Hepatocyte (in vitro differentiated cells): ENCODE data around the gene VRK1. TPM values are rescaled to one million over a fixed set of nuclear protein-coding genes. Genes with fewer than 3 reads are reported as not detected.

Experiments used
- DNase-seq: peaks from one replicate; pipeline ENCODE4 v3.0.0-alpha.2; 2016; ENCODE audit warnings: low spot score
- H2AFZ ChIP-seq: fragments of 200-600 bp; sonication (generic); 2 replicates; pipeline ENCODE4 v1.6.0; 2016; ENCODE audit warnings: antibody characterized with exemption, mild to moderate bottlenecking
- H3K27ac ChIP-seq: fragments of 200-600 bp; sonication (generic); 2 replicates; pipeline ENCODE4 v1.5.1; 2016; ENCODE audit warnings: mild to moderate bottlenecking
- H3K27me3 ChIP-seq: fragments of 200-600 bp; sonication (generic); 2 replicates; pipeline ENCODE4 v1.6.1; 2016
- H3K36me3 ChIP-seq: fragments of 200-600 bp; sonication (generic); replicated peaks from 2 replicates; pipeline ENCODE4 v1.5.1; 2016; ENCODE audit warnings: low read depth; ENCODE audit not compliant: insufficient read depth
- H3K4me1 ChIP-seq: fragments of 200-600 bp; sonication (generic); 2 replicates; pipeline ENCODE4 v1.5.1; 2016; ENCODE audit warnings: mild to moderate bottlenecking, moderate library complexity; ENCODE audit not compliant: insufficient read depth
- H3K4me2 ChIP-seq: fragments of 200-600 bp; sonication (generic); 2 replicates; pipeline ENCODE4 v1.6.0; 2016
- H3K4me3 ChIP-seq: fragments of 200-600 bp; sonication (generic); 2 replicates; pipeline ENCODE4 v1.5.1; 2016; ENCODE audit warnings: mild to moderate bottlenecking
- H3K79me2 ChIP-seq: fragments of 200-600 bp; sonication (generic); 2 replicates; pipeline ENCODE4 v1.6.0; 2017; ENCODE audit warnings: mild to moderate bottlenecking
- H3K9me2 ChIP-seq: fragments of 200-600 bp; sonication (generic); replicated peaks from 2 replicates; pipeline ENCODE4 v1.6.0; 2017; ENCODE audit warnings: mild to moderate bottlenecking; ENCODE audit not compliant: insufficient read depth
- H3K9me3 ChIP-seq: fragments of 200-600 bp; sonication (generic); 2 replicates; pipeline ENCODE4 v1.5.1; 2016; ENCODE audit warnings: low read depth, mild to moderate bottlenecking
- H4K20me1 ChIP-seq: fragments of 200-600 bp; sonication (generic); 2 replicates; pipeline ENCODE4 v1.6.0; 2016; ENCODE audit warnings: mild to moderate bottlenecking; ENCODE audit not compliant: insufficient read depth, poor library complexity, severe bottlenecking
- EZH2 ChIP-seq: fragments of 200-600 bp; sonication (generic); IDR thresholded peaks from 2 replicates; pipeline ENCODE4 v1.6.1; 2016; ENCODE audit warnings: antibody characterized with exemption, mild to moderate bottlenecking, borderline replicate concordance
- EZH2phosphoT487 ChIP-seq: fragments of 200-600 bp; sonication (generic); IDR thresholded peaks from one replicate; pipeline ENCODE4 v1.6.1; 2018; ENCODE audit warnings: antibody characterized with exemption, mild to moderate bottlenecking, low read depth, moderate library complexity; ENCODE audit not compliant: unreplicated experiment, severe bottlenecking
- WGBS: methylation state at CpG from one replicate; pipeline ENCODE4 v1.1.6; 2016; ENCODE audit warnings: low lambda C conversion rate; ENCODE audit errors: missing lambda C conversion rate; 5-methylcytosine and 5-hydroxymethylcytosine counted together
- polyA plus RNA-seq: library from polyadenylated mRNA; unstranded; fragments of >200 nt; fragmentation: Nextera tagmentation; extraction: Ambion mirVana; gene quantifications from 2 replicates; pipeline ENCODE4 v1.2.1, GENCODE V29; 2016
- total RNA-seq: library from RNA; depleted of rRNA; stranded (reverse); fragments of >200 nt; gene quantifications from 2 replicates; pipeline ENCODE4 v1.2.3, GENCODE V29; 2014
- TF ChIP-seq, protein P1 (sequence below): fragments of 200-600 bp; sonication (generic); IDR thresholded peaks from 2 replicates; pipeline ENCODE4 v1.5.1; 2016; ENCODE audit warnings: antibody characterized with exemption, mild to moderate bottlenecking; ENCODE audit not compliant: poor library complexity

The VRK1 gene
- total and polyA plus RNA-seq, 2 experiments from 2014 or later, result 16.5 to 21.5 TPM

DNA sequence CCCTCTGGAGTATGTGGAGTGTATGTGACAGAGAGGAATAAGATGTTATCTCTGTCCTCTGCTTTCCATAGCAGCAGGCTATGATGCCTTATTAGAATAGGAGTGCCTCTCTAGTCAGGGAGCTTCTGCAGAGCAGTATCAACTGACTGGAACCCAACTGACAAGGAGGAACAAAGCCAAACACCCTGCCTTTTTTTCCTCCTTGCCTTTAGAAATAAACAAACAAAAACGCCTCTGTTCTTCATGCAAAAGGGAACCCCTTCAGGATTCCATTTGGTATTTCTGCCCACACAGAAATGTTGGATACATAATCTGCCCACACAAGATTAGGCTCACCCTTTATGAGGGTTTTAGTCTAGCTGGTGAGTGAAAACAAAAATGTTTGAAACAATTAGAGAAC lies 50.3 kb downstream of the VRK1 start:
- no peaks in the 10 kb centered on the region for H3K27me3 ChIP-seq
- H3K9me2 ChIP-seq, result no peaks in the 10 kb centered on the region
- no peaks in the 10 kb centered on the region for H3K9me3 ChIP-seq
- no peak overlapping the region for H2AFZ ChIP-seq
- H3K79me2 ChIP-seq, result no peaks in the 10 kb centered on the region
- DNase-seq, result no peak
- 88% methylated on average over 1 of the region's 1 CpG for WGBS
- no peaks in the 10 kb centered on the region for H3K4me1 ChIP-seq
- TF ChIP-seq EZH2 (no peak), EZH2phosphoT487 (no peak)
- TF ChIP-seq, protein P1, sequence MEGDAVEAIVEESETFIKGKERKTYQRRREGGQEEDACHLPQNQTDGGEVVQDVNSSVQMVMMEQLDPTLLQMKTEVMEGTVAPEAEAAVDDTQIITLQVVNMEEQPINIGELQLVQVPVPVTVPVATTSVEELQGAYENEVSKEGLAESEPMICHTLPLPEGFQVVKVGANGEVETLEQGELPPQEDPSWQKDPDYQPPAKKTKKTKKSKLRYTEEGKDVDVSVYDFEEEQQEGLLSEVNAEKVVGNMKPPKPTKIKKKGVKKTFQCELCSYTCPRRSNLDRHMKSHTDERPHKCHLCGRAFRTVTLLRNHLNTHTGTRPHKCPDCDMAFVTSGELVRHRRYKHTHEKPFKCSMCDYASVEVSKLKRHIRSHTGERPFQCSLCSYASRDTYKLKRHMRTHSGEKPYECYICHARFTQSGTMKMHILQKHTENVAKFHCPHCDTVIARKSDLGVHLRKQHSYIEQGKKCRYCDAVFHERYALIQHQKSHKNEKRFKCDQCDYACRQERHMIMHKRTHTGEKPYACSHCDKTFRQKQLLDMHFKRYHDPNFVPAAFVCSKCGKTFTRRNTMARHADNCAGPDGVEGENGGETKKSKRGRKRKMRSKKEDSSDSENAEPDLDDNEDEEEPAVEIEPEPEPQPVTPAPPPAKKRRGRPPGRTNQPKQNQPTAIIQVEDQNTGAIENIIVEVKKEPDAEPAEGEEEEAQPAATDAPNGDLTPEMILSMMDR, result no peak
- H3K36me3 ChIP-seq, result no peaks in the 10 kb centered on the region
- no peak overlapping the region for H3K27ac ChIP-seq
- H4K20me1 ChIP-seq, result no peaks in the 10 kb centered on the region
- H3K4me2 ChIP-seq, result no peak overlapping the region
- no peak overlapping the region for H3K4me3 ChIP-seq

DNA sequence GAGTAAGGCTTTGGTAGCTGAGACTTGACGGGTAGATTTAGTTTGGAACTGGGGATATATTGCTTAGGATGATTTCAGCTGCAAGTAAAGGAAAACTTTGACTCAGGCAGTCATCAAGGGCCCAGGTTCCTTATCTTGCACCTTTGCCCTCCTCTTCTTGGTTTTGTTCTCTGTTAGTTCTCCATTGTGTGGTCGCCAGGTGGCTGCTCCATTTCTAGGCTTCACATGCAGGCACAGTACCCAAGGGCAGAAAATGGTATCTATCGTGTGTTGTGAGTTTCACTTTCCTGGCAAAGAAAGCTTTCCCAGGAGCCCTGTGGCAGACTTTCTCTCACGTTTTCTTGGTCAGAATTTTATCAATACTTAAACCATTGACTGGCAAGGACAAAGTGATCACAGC lies 50.8 kb downstream of the VRK1 start:
- WGBS, result 88% methylated on average over 4 of the region's 4 CpGs
- H3K36me3 ChIP-seq, result no peaks in the 10 kb centered on the region
- no peaks in the 10 kb centered on the region for H4K20me1 ChIP-seq
- H3K27me3 ChIP-seq, result no peaks in the 10 kb centered on the region
- no peak overlapping the region for H3K4me3 ChIP-seq
- no peak overlapping the region for H3K27ac ChIP-seq
- no peaks in the 10 kb centered on the region for H3K4me1 ChIP-seq
- TF ChIP-seq EZH2phosphoT487 (no peak), EZH2 (no peak)
- TF ChIP-seq, protein P1, result no peak
- H3K9me2 ChIP-seq, result no peaks in the 10 kb centered on the region
- no peak overlapping the region for H2AFZ ChIP-seq
- no peaks in the 10 kb centered on the region for H3K79me2 ChIP-seq
- no peaks in the 10 kb centered on the region for H3K9me3 ChIP-seq
- H3K4me2 ChIP-seq, result no peak overlapping the region
- DNase-seq, result no peak

DNA sequence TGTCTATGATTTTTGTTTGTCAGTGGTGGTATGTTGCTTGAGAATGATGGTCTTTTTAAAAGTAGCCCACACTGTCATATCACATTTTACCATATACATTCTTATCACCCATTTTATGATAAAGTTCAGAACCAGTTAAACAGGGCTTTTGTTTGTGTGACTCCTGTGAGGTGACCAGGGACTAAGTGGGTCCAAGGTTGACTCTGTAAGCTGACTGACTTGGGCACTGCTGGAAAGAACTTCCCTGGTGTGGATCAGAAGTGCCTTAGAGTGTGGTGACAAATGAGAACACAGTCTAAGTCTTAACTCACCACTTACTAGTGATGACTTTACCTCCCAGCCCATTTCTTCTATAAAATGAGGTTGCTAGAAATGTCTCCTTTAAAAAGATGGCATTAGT lies 52.6 kb downstream of the VRK1 start:
- Histone ChIP-seq H3K27ac (no peak overlapping the region), H3K9me3 (no peaks in the 10 kb centered on the region), H4K20me1 (no peaks in the 10 kb centered on the region), H3K9me2 (no peaks in the 10 kb centered on the region), H3K4me3 (no peak overlapping the region), H3K4me2 (no peak overlapping the region), H2AFZ (no peak overlapping the region), H3K36me3 (no peaks in the 10 kb centered on the region), H3K4me1 (no peaks in the 10 kb centered on the region), H3K27me3 (no peaks in the 10 kb centered on the region), H3K79me2 (no peaks in the 10 kb centered on the region)
- DNase-seq, result peak; percentile 5
- TF ChIP-seq, protein P1, result no peak
- TF ChIP-seq EZH2, result no peak

DNA sequence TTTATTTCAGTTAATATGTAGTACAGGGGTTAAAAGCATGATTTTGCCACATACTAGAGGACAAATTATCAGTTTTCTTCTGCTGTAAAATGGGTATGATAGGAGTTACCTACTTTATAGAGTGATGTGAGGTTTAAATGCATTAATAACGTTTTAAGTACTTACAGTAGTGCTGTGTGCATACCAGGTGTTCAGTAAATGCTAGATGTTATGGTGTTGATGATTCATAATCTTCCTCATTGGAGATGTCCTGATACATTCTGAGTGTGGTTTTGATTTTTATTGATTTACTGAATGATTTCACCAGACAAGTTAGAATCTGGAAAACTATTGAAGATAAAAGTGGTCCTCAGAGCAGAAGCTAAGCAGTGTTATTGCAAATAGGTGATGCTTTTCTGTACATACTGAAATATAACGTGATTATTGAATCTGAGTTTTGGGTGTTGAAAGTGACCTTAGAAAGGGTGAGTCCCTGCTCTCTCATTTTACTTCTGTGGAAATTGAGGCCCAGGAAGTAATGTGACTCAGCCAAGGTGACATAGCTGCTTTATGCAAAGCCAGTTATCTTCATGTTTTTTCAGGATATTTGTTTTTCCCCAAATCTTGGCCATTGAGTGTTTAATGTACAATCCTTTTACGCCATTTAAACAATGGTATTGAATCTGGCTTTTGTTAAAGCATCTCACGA lies 54.7 kb downstream of the VRK1 start:
- Histone ChIP-seq H3K4me3 (no peak overlapping the region), H3K9me3 (no peaks in the 10 kb centered on the region), H3K36me3 (no peaks in the 10 kb centered on the region), H3K9me2 (no peaks in the 10 kb centered on the region), H3K27me3 (no peaks in the 10 kb centered on the region), H4K20me1 (no peaks in the 10 kb centered on the region), H3K27ac (no peak overlapping the region), H2AFZ (no peak overlapping the region), H3K4me2 (no peak overlapping the region), H3K79me2 (no peaks in the 10 kb centered on the region), H3K4me1 (no peaks in the 10 kb centered on the region)
- WGBS, result 92% methylated on average over 4 of the region's 4 CpGs
- DNase-seq, result no peak
- TF ChIP-seq EZH2phosphoT487 (no peak), EZH2 (no peak)
- TF ChIP-seq, protein P1, result no peak
